Gastrocnemius medialis (tissue), 4 donors: ENCODE results near the gene NDUFB10.
"Not testable (repeated sequence)": the region's sequence is repeated elsewhere in the genome, so short reads cannot be mapped to it uniquely, and the experiment has no call there.

Source experiments
- POLR2A ChIP-seq, 2 donors: fragments of 450-650 bp; IDR thresholded peaks; one replicate each; pipeline ENCODE4 v1.6.1; 2017; ENCODE audit warnings: antibody characterized with exemption in 2 of 2, mild to moderate bottlenecking in 2 of 2, moderate library complexity in 2 of 2
- TF ChIP-seq, protein P1 (sequence below), 5 experiments: fragments of 450-650 bp in 3 of 5; fragments of 200-600 bp in 2 of 5; sonication (generic) in 2 of 5; IDR thresholded peaks in 4 of 5; conservative IDR thresholded peaks in 1 of 5; 1 replicate in 4 of 5; 2 replicates in 1 of 5; pipeline ENCODE4 v1.5.1; 2016 to 2019; ENCODE audit warnings: antibody characterized with exemption in 5 of 5, mild to moderate bottlenecking in 3 of 5, moderate library complexity in 3 of 5

DNA sequence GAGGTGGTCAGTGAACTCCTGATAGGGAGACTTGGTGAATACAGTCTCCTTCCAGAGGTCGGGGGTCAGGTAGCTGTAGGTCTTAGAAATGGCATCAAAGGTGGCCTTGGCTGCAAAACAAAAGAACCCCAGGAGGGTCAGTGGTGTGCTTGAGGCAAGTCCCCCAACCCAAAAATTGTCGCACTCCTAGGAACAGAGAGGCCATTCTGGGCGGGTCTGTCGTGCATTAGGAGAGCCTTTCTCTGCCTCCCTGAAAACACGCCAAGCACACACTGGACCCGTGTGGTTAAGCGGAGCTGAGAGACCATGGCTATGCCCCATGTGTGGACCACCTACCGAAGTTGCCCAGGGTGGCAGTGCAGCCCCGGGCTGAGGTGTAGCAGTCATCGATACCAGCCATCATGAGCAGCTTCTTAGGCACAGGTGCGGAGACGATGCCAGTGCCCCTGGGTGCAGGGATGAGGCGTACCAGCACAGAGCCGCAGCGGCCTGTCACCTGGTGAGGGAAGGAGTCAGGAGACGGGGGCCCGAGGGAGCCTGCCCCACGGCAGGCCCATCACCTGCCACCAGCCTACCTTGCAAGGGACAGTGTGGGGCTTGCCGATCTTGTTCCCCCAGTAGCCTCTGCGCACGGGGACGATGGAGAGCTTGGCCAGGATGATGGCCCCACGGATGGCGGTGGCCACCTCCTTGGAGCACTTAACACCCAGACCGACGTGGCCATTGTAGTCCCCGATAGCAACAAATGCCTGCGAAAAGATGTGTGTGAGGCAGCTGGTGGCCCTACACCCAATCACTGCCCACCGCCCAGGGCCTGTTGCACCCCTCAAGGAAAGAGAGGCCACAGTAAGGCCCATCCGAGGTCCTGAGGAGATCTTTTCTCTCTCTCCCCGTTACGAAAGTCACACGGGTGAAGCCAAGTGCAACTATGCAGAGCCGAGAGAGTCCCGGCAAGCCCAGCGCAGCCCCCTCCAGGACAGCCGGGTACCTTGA lies 3.1 kb downstream of the NDUFB10 start:
- TF ChIP-seq, protein P1, sequence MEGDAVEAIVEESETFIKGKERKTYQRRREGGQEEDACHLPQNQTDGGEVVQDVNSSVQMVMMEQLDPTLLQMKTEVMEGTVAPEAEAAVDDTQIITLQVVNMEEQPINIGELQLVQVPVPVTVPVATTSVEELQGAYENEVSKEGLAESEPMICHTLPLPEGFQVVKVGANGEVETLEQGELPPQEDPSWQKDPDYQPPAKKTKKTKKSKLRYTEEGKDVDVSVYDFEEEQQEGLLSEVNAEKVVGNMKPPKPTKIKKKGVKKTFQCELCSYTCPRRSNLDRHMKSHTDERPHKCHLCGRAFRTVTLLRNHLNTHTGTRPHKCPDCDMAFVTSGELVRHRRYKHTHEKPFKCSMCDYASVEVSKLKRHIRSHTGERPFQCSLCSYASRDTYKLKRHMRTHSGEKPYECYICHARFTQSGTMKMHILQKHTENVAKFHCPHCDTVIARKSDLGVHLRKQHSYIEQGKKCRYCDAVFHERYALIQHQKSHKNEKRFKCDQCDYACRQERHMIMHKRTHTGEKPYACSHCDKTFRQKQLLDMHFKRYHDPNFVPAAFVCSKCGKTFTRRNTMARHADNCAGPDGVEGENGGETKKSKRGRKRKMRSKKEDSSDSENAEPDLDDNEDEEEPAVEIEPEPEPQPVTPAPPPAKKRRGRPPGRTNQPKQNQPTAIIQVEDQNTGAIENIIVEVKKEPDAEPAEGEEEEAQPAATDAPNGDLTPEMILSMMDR (IDR thresholded peaks at IDR 0.05 in 4 of 5, conservative IDR thresholded peaks at IDR 0.05 in 1 of 5) = not testable (repeated sequence)
- TF ChIP-seq POLR2A (IDR thresholded peaks at IDR 0.05) = not testable (repeated sequence)
